PFSK-1 (cell line): Measurements from ENCODE around the gene DCTPP1.

Source experiments
- POLR2AphosphoS5 ChIP-seq: IDR thresholded peaks from 2 replicates; pipeline ENCODE4 v1.6.1; 2012; ENCODE audit warnings: low read depth, mild to moderate bottlenecking, control low read depth, low read length, moderate library complexity
- TF ChIP-seq, protein P1 (sequence below), 2 experiments: IDR thresholded peaks; 2 replicates each; pipeline versions ENCODE4 v1.6.1 to v1.8.0; 2011 to 2012; ENCODE audit warnings: low read depth in 2 of 2, low read length in 2 of 2, control low read depth in 1 of 2, inconsistent platforms in 1 of 2, mild to moderate bottlenecking in 1 of 2, moderate library complexity in 1 of 2; ENCODE audit not compliant: insufficient read depth in 1 of 2

DNA sequence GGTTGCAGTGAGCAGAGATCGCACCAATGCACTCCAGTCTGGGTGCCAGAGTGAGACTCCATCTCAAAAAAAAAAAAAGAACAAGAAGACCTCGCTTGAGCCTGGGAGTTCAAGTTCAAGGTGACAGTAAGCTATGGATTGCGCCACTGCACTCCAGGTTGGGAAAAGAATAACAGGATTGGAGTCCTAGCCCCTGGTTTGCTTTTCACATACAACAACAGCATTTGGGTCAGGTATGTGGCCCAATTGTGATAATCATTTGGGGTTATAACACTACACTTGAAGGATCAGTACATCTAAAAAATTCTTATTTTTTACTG is 19.2 kb upstream of the DCTPP1 start:
- TF ChIP-seq, protein P1, sequence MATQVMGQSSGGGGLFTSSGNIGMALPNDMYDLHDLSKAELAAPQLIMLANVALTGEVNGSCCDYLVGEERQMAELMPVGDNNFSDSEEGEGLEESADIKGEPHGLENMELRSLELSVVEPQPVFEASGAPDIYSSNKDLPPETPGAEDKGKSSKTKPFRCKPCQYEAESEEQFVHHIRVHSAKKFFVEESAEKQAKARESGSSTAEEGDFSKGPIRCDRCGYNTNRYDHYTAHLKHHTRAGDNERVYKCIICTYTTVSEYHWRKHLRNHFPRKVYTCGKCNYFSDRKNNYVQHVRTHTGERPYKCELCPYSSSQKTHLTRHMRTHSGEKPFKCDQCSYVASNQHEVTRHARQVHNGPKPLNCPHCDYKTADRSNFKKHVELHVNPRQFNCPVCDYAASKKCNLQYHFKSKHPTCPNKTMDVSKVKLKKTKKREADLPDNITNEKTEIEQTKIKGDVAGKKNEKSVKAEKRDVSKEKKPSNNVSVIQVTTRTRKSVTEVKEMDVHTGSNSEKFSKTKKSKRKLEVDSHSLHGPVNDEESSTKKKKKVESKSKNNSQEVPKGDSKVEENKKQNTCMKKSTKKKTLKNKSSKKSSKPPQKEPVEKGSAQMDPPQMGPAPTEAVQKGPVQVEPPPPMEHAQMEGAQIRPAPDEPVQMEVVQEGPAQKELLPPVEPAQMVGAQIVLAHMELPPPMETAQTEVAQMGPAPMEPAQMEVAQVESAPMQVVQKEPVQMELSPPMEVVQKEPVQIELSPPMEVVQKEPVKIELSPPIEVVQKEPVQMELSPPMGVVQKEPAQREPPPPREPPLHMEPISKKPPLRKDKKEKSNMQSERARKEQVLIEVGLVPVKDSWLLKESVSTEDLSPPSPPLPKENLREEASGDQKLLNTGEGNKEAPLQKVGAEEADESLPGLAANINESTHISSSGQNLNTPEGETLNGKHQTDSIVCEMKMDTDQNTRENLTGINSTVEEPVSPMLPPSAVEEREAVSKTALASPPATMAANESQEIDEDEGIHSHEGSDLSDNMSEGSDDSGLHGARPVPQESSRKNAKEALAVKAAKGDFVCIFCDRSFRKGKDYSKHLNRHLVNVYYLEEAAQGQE (IDR thresholded peaks at IDR 0.05; ENCODE audit: insufficient read depth in 1 of 2, low read depth in 2 of 2, low read length in 2 of 2), result no peak
- no peak for TF ChIP-seq POLR2AphosphoS5
